Activated CD8-positive, alpha-beta memory T cell treated with anti-CD3 and anti-CD28 coated beads, Interleukin-2, amount 50 U/mL, for 24 hours (primary cell): ENCODE data around the gene NME4.
A peak's percentile ranks its signal among the peaks of the same experiment; 100 is the strongest.
"Not testable (repeated sequence)": the region's sequence is repeated elsewhere in the genome, so short reads cannot be mapped to it uniquely, and the experiment has no call there.

Source experiments
- DNase-seq: peaks from one replicate; pipeline ENCODE4 v3.0.0-alpha.2; 2020; ENCODE audit errors: extremely low read depth

NME4 gene

DNA sequence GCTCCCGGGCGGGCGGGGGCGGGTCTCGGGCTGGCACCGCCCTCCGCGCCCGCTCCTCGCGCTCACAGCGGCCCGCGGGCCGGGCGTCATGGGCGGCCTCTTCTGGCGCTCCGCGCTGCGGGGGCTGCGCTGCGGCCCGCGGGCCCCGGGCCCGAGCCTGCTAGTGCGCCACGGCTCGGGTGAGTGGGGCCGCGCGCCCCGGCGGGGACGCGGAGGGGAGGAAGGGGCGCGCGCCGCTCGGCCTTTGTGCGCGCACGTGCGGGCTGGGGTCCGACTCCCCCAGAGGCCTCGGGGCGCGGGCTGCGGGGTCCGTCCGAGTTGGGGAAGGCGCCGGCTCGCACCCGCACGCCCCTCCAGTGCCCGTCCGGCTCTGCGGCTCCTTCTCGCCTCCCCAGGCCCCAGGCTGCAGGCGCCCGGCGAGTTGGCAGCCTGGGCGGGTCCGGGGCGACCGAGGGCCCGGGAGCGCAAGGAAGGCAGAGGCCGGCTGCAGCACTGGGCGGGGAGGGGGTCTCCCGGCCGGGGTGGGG, at the start of gene NME4:
Gene NME4, plus strand, starts transcription at position 65 of the 527 bp plus-strand sequence. Its CDS starts 24 bp downstream, at position 89.
- DNase-seq = no peak

DNA sequence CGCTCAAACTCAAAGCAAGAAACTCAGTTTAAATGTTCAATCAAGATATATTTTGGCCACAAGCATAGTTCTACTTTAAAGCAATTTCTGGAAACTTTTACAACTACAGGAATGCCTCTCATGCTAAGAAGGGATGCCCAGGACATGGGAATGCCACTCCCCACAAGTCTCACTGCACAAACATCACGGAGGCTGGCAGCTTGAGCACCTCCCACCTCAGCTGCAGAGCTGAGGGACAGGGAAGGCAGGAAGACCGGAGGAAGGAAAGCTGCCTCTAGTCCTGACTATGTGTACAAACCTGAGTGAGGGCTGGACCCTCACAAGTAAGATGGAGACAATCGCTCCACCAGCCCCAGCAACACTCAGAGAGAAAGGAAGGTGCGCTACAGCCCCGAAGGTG, 49.8 kb upstream of the NME4 start:
- no peak for DNase-seq

DNA sequence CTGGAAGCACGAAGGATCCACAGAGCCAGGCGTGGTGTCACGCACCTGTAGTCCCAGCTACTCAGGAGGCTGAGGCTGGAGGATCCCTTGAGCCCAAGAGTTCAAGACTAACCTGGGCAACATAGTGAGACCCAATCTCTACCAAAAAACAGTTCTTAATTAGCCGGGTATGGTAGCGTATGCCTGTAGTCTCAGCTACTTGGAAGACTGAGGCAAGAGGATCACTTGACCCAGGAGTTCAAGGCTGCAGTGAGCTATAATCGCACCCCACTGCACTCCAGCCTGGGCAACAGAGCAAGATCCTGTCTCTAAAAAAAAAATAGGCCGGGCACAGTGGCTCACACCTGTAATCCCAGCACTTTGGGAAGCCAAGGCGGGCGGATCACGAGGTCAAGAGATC, 48.5 kb upstream of the NME4 start:
- DNase-seq = not testable (repeated sequence)

- no peak for DNase-seq
Measured at GRCh38 chr16:349211-349610, 47.8 kb upstream of the NME4 start.

DNA sequence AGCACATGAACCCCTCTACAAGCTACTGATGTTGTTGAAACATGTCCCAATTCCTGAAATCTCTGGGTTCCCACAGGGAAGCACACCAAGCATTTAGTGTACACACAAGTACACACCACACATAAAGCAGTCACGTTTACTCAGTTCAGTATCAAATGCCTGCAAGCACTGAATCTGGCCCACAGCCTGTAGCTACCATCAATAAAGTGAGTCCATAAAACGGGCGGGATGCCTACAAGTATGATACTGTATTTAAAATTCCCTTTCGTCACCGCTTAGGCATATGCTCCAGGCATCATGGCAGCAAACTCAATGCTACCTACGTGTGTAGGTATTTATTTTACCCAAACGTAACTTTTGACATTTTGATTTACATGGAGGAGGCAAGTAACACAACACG, 46.8 kb upstream of the NME4 start:
- DNase-seq = no peak

DNA sequence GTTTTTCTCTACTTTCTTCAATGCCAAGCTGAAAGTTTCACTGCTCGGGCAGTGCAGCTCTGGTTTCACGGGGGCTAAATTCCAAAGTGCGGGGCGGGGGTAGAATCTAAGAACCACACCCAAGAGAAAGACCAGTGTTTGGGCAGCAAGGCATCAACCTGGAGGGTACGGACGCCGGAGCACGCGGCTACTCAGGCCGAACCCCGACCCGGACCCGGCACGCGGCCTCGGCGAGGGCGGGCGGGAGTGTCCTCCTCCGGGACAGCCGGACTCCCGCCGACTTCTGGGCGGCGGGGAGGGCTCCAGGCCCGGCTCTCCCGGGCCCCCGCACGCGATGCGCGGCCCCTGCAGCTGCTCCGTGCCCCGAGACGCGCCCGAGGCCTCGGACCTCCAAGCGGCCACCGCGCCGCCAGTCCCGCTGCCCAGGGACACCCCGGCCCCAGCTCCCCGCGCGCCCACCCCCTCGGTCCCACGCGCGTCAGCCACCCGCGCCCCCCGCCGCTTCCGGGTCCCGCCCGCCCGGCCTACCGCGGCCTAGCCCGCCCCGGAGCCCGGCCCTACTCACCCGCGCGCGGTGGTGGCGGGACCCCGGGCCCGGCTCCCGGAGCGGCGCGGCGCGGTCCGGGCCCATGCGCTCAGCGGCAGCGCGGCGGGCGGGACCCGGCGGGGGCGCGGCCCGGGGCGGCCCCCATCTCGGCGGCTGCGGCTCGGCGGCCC, 45.0 kb upstream of the NME4 start:
- no peak for DNase-seq

DNA sequence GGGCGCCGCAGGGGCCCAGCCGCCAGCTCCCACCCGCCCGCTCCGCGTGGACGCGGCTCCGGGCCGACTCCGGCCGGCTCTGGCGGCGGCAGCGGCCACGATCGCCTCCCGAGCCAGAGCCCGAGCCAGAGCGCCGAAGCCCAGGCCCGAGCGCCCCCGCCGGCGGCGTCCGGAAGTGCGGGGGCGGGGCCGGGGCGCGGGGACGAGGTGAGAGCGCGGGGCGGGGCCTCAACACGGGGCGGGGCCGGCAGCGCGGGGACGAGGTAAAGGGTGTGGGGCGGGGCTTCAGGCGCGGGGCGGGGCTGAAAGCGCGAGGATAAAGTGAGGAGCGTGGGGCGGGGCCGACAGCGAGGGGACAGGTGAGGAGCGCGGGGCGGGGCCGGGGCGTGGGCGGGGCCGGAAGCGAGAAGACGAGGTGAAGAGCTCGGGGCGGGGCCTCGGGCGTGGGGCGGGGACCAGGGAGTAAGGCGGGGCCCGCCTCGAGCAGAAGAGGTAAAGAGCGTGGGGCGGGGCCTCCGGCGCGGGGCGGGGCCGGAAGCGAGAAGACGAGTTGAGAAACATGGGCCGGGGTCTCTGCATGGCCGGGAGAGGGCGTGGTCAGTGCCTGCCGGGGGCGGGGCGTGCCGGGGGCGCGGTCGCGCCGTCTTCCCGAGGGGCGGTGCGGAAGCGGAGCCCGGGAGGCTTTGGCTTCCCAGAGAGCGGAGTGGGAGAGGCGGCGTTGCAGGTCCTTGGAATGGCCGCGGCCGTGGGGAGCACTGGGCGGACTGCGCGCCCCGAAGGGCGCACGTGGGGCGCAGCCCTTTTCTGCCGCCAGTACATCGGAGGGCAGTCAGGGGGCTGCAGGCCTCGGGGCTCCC, 44.2 kb upstream of the NME4 start, which contains the start of gene AXIN1:
Gene AXIN1, minus strand, starts transcription at position 177 of the 857 bp plus-strand sequence. CDS start 5,698 bp downstream, outside the sequence.
- peak; percentile 99 for DNase-seq

GRCh38 chr16:353404-354290, 43.4 kb upstream of the NME4 start:
- DNase-seq = no peak

- no peak for DNase-seq
Measured at GRCh38 chr16:354291-354881, 42.6 kb upstream of the NME4 start.

- DNase-seq = no peak
Measured at GRCh38 chr16:354971-355461, 42.0 kb upstream of the NME4 start.

GRCh38 chr16:356741-357140, 40.3 kb upstream of the NME4 start:
- DNase-seq = no peak

DNA sequence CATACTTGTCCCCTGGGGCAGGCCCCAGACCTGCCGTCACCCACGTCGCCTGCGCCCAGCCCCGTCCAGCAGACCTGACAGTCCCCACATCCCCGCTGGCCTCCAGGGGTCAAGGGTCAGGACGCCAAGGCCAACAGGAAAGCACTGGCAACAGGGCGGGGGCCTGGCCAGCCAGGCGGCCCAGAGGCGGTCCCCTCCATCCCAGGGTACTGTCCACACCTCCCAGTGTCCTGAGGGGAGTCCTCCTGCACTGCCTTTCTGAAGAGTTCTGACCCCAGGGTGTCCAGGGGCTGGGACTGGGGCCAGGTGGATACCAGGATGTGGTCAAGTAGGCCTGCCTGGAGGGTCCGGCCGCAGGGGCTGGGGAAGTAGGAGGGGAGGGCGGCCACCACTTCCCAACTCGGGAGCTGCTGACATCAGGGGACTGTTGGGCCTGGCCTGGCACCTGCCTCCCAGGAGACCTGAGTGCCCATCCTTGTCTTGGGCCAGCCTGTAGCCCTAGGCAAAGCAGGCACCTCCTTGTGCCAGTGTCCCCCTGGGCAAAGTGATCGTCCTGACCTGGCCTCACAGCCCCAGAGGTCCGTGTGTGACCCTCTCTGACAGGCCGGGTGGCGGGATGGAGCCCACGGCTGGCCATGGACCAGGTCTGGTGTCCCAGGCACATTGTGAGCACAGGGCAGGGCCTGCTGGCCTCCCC, 37.8 kb upstream of the NME4 start:
- DNase-seq = no peak

DNA sequence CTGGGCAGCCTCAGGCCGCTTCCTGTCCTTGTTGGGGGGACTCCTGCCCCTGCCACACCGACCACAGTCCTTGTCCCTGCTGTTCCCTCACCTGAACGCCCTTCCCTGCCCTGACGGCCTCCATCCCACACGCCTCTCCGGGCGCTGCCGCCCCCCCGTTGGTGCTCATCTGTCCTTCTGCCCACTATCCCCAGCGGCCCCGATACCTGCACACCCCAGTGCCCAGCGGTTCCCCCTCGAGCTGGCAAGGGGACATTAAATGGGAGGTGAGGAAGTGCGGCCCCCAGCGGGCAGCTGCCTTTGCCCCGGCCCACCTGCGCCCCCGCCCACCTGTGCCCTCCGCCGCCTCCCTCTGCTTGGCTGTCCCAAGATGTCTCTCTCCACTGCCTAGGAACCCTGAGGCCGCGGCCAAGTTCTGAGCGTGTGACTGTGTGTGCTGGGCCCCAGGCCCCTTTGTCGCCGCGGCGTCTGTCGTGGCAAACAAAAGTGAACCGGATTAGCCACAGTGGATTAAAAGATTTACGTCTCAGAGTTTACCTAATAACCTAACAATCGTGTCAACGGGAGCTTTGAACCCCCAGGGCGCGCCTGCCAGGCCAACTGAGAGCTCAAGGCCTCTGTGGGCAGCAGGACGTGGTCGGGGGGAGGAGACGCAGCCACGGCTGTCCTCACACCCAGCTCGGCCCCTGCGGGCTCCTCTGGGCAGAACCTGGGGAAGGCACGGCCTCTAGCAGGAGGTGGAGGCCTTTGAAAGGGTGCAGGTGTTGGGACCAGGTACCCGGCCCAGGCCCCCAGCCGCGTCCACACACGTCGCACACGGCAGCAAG, 36.9 kb upstream of the NME4 start:
- no peak for DNase-seq

DNA sequence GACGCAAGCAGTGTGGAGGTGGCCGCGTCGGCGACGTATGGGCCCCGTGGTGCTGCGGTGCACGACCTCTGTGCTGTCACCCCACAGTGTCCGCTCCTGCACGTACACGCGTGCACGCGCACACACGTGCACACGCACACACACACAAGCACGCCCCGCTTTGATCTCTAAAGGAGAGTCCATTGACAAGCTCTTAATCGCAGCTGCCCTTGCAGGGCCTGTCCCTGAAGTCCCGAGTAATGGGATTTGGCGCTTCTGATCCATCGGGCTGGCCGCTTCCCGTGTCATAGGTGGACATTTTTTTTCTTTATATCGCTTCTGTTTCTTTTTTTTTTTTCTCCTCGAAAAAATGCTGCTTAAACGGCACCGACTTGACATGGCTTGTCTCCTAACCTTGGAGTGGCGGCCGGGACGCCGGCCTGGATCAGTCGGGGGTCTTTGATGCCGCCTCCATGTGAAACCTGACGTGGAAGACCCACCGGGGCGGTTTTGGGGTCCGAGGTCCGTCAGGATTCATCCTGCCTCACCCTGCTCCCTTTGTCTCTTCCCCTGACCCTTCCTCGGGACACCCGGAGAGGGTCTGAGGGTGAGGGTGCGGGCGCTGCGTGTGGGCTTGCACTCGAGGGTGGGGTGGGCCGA, 36.2 kb upstream of the NME4 start:
- DNase-seq = no peak

DNA sequence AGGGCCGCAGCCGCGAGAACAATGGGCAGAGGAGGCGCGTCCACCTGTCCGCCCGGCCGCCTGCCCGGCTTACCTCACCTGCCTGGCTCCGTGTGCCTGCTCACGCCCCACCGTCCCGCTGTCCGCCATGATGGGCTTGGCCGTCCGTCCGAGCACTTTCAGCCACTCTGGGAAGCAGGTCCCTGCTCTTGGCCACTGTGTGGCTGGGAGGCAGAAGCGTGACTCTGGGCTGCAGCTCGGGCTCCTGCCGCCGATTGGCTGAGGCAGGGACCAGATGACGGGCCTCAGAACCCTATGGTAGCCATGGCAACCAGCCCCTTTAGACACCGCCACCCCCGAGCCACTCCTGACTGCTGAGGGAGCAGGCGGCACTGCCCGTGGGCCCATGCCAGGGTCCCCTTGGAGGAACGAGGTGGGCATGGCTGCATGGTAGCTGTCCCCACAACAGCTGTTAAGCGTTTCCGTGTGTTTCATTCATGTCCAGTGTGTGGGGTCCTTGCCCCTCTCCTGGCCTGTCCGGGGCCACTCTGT, 35.6 kb upstream of the NME4 start:
- DNase-seq = no peak

DNA sequence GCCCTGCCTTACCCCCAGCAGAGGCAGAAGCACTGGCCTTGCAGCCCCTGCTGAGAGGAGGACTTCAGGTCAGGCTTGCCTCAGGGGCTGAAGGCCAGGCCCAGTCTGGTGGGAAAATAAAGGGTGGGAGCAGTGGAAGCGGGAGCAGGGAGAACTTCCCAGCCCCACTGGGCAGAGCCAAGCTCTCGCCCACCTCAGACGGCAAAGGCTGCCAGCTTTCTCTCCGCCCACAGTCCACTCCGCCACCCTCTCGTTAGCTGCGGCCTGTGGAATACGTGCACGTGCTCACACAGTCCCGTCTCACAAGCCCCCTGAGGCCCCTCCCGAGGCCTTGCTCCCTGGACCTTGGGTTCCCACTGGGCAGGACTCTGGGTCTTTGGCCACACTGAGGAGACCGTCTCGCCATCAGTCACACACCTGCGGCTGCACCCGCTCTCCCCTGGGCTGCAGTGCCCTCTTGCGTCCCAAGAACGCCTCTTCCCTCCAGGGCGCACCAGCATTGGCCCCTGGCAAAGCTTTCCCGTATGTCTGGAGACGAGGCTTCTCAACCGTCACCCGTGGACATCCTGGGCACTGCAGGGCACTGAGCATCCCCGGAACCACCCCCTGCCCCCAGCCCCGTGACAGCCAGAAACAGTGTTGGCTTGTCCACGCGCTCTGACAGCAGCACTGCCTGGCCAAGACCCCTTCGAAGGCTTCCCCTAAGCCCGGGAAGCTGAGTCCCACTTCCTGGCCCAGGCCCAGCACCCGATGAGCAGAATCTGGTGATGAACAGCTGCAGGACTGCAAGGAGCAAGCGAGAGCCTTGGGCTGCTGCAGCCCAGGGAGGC, 34.9 kb upstream of the NME4 start:
- no peak for DNase-seq

DNA sequence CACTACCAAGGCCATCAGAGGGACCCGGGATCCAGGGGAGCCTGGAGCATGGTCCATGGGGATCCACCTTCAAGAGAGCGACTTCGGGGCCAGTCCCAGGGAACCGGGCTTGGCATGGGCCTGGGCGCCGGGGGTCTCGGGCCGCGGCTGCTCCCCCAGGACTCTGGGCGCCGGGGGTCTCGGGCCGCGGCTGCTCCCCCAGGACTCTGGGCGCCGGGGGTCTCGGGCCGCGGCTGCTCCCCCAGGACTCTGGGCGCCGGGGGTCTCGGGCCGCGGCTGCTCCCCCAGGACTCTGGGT, 34.3 kb upstream of the NME4 start:
- not testable (repeated sequence) for DNase-seq

- no peak for DNase-seq
Measured at GRCh38 chr16:363110-363765, 33.8 kb upstream of the NME4 start.
